Adrenal gland (tissue), 5 donors: ENCODE results near the gene ZNF222.

Experiments used
- CTCF ChIP-seq, 6 experiments: fragments of 450-650 bp in 4 of 6; fragments of 200-600 bp in 2 of 6; sonication (generic) in 1 of 6; IDR thresholded peaks; 1 replicate in 5 of 6; 2 replicates in 1 of 6; pipeline versions ENCODE4 v1.5.1 to v1.8.0; 2016 to 2021; ENCODE audit warnings: antibody characterized with exemption in 6 of 6, mild to moderate bottlenecking in 2 of 6, moderate library complexity in 1 of 6
- POLR2A ChIP-seq, 2 donors: fragments of 450-650 bp; IDR thresholded peaks; one replicate each; pipeline ENCODE4 v1.6.1; 2017; ENCODE audit warnings: antibody characterized with exemption in 2 of 2, mild to moderate bottlenecking in 2 of 2, moderate library complexity in 1 of 2
- donor health status: DM: no; HTN: no; CAD: no.

DNA sequence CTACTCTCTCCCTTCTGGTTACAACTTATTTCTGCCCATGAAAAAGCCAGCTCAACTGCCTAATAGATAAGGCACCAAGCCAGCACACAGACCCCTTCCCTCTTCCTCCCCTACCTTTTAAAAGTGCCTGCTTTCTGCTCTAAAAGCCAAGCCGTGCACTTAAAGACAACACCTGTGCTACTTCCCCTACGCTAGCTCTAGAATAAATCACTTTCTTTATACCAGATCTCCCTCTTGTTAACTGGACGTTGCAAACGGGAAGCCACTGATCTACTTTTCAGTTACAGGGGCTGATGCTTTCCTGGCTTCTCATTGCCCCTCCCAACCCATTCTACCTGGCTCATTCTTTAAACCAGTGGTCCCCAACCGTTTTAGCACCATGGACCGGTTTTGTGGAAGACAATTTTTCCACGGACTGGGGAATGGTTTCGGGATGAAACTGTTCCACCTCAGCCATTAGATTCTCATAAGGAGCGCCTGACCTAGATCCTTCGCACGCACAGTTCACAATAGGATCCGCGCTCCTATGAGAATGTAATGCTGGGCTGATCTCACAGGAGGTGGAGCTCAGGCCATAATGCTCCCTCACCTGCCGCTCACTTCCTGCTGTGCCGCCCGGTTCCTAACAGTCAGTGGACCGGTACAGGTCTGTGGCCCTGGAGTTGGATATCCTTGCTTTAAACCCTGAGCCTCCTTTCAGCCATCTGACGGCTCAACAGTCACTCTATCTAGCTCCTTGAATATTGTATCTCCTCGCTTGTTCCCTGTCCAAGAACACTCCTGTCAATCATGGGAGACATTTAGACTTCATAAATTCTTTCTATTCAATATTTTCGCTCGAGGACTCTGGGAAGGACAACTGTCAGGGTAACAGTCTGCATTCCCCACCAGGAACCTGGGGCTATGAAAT lies 25.8 kb downstream of the ZNF222 start:
- TF ChIP-seq POLR2A (IDR thresholded peaks at IDR 0.05), result no peak
- TF ChIP-seq CTCF (IDR thresholded peaks at IDR 0.05), result no peak
